Adrenal gland (tissue), 12 donors: Measurements from ENCODE around the gene DTD1. TPM values are rescaled to one million over a fixed set of nuclear protein-coding genes. Genes with fewer than 3 reads are reported as not detected.

Source experiments
- DNase-seq, 7 donors: peaks; one replicate each; pipeline ENCODE4 v3.0.0-alpha.2; 2019 to 2020
- H3K27ac ChIP-seq, 5 donors: fragments of 200-600 bp; sonication (generic) in 4 of 5; 1 replicate in 3 of 5; 2 replicates in 2 of 5; pipeline versions ENCODE4 v1.5.1 to v1.8.0; 2016 to 2020; ENCODE audit warnings: mild to moderate bottlenecking in 1 of 5
- H3K27me3 ChIP-seq: fragments of 200-600 bp; 2 replicates; pipeline ENCODE4 v1.8.0; 2021
- H3K36me3 ChIP-seq, 2 donors: fragments of 200-600 bp; replicated peaks in 1 of 2; 1 replicate in 1 of 2; 2 replicates in 1 of 2; pipeline versions ENCODE4 v1.5.1 to v1.8.0; 2018 to 2022
- H3K4me1 ChIP-seq, 2 donors: fragments of 200-600 bp; replicated peaks in 1 of 2; 1 replicate in 1 of 2; 2 replicates in 1 of 2; pipeline versions ENCODE4 v1.5.1 to v1.8.0; 2018 to 2021
- H3K4me3 ChIP-seq, 4 donors: fragments of 200-600 bp; sonication (generic) in 3 of 4; one replicate each; pipeline ENCODE4 v1.5.1; 2016 to 2018
- H3K9me3 ChIP-seq, 3 donors: fragments of 200-600 bp; sonication (generic) in 1 of 3; replicated peaks in 1 of 3; 1 replicate in 2 of 3; 2 replicates in 1 of 3; pipeline versions ENCODE4 v1.5.1 to v1.8.0; 2016 to 2021
- POLR2A ChIP-seq, 2 donors: fragments of 450-650 bp; IDR thresholded peaks; one replicate each; pipeline ENCODE4 v1.6.1; 2017; ENCODE audit warnings: antibody characterized with exemption in 2 of 2, mild to moderate bottlenecking in 2 of 2, moderate library complexity in 1 of 2
- WGBS, 4 donors: extraction: QIAGEN DNeasy Blood & Tissue Kit in 2 of 4; methylation state at CpG; one replicate each; pipeline versions ENCODE4 v1.1.5 to v1.1.7; 2013 to 2017; 5-methylcytosine and 5-hydroxymethylcytosine counted together
- intact Hi-C, 2 donors: fragments of 100-400 bp; cut with DNase I; formaldehyde crosslinking; loops; one replicate each; pipeline versions ENCODE4 v1.14.1 to v1.15.0; 2022 to 2023
- polyA plus RNA-seq, 3 donors: library from polyadenylated mRNA; stranded (reverse); fragments of 200-250 nt in 2 of 3; fragments of 350-450 nt in 1 of 3; fragmentation: Illumina TruSeq in 1 of 3; extraction: RNeasy Lipid Tissue Mini Kit (QIAGEN cat#74804) in 1 of 3; gene quantifications; one replicate each; pipeline ENCODE4 v1.2.3, GENCODE V29; 2013 to 2014
- total RNA-seq, 9 donors: library from RNA; depleted of rRNA in 4 of 9; stranded (reverse); fragments of >200 nt in 4 of 9; fragments of 120-200 nt in 1 of 9; fragmentation: NEBNext Ultra II Directional in 1 of 9; extraction: Animal tissue kit (Norgen Biotek cat#: 25700) in 1 of 9; gene quantifications; one replicate each; pipeline versions ENCODE4 v1.1.0 to v1.2.4, GENCODE V29; 2013 to 2023
- TF ChIP-seq, protein P1 (sequence below), 6 experiments: fragments of 450-650 bp in 4 of 6; fragments of 200-600 bp in 2 of 6; sonication (generic) in 1 of 6; IDR thresholded peaks; 1 replicate in 5 of 6; 2 replicates in 1 of 6; pipeline versions ENCODE4 v1.5.1 to v1.8.0; 2016 to 2021; ENCODE audit warnings: antibody characterized with exemption in 6 of 6, mild to moderate bottlenecking in 2 of 6, moderate library complexity in 1 of 6
- donor health status: healthy with polysubstance abuse.
- donor health status: Bipolar disorder and iron deficiency.
- donor health status: DM: yes; HTN: yes; CAD: no.
- donor health status: DM: no; HTN: no; CAD: no.
- donor health status: DM: no; HTN: no; CAD: no.
- donor health status: DM: yes; HTN: yes; CAD: no.

Gene DTD1
- total and polyA plus RNA-seq, 12 donors, result 9.5 to 38.9 (median 32.9) TPM

DNA sequence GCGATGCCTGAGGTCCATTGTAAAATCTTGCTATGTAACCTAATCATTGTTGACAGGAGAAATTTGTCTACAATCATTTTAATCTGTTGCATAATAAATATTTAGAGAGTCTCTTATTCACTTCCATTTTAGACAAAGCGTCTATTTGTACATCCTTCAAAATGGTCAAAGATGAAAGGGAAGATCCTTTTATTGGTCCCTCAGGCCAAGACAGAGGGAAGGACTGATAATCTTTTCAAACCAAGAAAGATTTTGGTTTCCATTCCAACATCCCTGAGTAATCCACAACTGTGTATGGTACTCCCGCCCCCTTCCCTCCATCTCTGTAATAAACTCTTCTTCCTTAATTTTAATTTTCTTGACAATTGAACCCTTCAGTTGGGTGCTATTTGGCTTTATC, 114.1 kb downstream of the DTD1 start:
- TF ChIP-seq, protein P1, sequence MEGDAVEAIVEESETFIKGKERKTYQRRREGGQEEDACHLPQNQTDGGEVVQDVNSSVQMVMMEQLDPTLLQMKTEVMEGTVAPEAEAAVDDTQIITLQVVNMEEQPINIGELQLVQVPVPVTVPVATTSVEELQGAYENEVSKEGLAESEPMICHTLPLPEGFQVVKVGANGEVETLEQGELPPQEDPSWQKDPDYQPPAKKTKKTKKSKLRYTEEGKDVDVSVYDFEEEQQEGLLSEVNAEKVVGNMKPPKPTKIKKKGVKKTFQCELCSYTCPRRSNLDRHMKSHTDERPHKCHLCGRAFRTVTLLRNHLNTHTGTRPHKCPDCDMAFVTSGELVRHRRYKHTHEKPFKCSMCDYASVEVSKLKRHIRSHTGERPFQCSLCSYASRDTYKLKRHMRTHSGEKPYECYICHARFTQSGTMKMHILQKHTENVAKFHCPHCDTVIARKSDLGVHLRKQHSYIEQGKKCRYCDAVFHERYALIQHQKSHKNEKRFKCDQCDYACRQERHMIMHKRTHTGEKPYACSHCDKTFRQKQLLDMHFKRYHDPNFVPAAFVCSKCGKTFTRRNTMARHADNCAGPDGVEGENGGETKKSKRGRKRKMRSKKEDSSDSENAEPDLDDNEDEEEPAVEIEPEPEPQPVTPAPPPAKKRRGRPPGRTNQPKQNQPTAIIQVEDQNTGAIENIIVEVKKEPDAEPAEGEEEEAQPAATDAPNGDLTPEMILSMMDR (IDR thresholded peaks at IDR 0.05), result no peak
- no peak for TF ChIP-seq POLR2A (IDR thresholded peaks at IDR 0.05)
- Histone ChIP-seq H3K36me3 (no peaks in the 10 kb centered on the region), H3K4me3 (no peak overlapping the region), H3K9me3 (no peaks in the 10 kb centered on the region), H3K4me1 (peaks cover 0 to 8% of the 10 kb centered on the region in 2 donors), H3K27ac (no peak overlapping the region), H3K27me3 (no peaks in the 10 kb centered on the region)
- DNase-seq, result no peak
- intact Hi-C loops, result no loop called here
- WGBS, 4 donors, result 79 to 96% (median 81%) methylated on average over 3 of the region's 3 CpGs

- H3K27me3 ChIP-seq, result no peaks in the 10 kb centered on the region
- no peak for DNase-seq
- 55 to 78% (median 62%) methylated on average over 3 of the region's 3 CpGs for WGBS, 4 donors
- TF ChIP-seq POLR2A (IDR thresholded peaks at IDR 0.05), result no peak
- TF ChIP-seq, protein P1 (IDR thresholded peaks at IDR 0.05), result no peak
- no peak overlapping the region for H3K4me3 ChIP-seq
- intact Hi-C loops, result no loop called here
- peaks cover 0 to 11% of the 10 kb centered on the region in 2 donors for H3K4me1 ChIP-seq
- H3K9me3 ChIP-seq, result no peaks in the 10 kb centered on the region
- no peaks in the 10 kb centered on the region for H3K36me3 ChIP-seq
- no peak overlapping the region for H3K27ac ChIP-seq
These were observed 114.9 kb downstream of the DTD1 start for GRCh38 chr20:18702736-18703135.

GRCh38 chr20:18705490-18705889, 117.6 kb downstream of the DTD1 start:
- DNase-seq, result no peak
- Histone ChIP-seq H3K36me3 (no peaks in the 10 kb centered on the region), H3K27ac (no peak overlapping the region), H3K4me3 (no peak overlapping the region), H3K27me3 (no peaks in the 10 kb centered on the region), H3K9me3 (no peaks in the 10 kb centered on the region), H3K4me1 (peaks cover 0 to 6% of the 10 kb centered on the region in 2 donors)
- intact Hi-C loops, result no loop called here
- TF ChIP-seq, protein P1 (IDR thresholded peaks at IDR 0.05), result no peak
- TF ChIP-seq POLR2A (IDR thresholded peaks at IDR 0.05), result no peak
- WGBS, 4 donors, result 90 to 93% (median 92%) methylated on average over 3 of the region's 3 CpGs

- peak in 1 of 7 donors; percentile 18 for DNase-seq
- intact Hi-C loops, result no loop called here
- Histone ChIP-seq H3K4me3 (no peak overlapping the region), H3K4me1 (peaks cover 0 to 6% of the 10 kb centered on the region in 2 donors), H3K9me3 (no peaks in the 10 kb centered on the region), H3K27ac (no peak overlapping the region), H3K36me3 (no peaks in the 10 kb centered on the region), H3K27me3 (no peaks in the 10 kb centered on the region)
- 66 to 79% (median 68%) methylated on average over 2 of the region's 2 CpGs for WGBS, 4 donors
- TF ChIP-seq, protein P1 (IDR thresholded peaks at IDR 0.05), result no peak
- no peak for TF ChIP-seq POLR2A (IDR thresholded peaks at IDR 0.05)
These were observed 118.1 kb downstream of the DTD1 start for GRCh38 chr20:18705910-18706309.
